ENCODE results near the gene HAUS5.

The HAUS5 gene

DNA sequence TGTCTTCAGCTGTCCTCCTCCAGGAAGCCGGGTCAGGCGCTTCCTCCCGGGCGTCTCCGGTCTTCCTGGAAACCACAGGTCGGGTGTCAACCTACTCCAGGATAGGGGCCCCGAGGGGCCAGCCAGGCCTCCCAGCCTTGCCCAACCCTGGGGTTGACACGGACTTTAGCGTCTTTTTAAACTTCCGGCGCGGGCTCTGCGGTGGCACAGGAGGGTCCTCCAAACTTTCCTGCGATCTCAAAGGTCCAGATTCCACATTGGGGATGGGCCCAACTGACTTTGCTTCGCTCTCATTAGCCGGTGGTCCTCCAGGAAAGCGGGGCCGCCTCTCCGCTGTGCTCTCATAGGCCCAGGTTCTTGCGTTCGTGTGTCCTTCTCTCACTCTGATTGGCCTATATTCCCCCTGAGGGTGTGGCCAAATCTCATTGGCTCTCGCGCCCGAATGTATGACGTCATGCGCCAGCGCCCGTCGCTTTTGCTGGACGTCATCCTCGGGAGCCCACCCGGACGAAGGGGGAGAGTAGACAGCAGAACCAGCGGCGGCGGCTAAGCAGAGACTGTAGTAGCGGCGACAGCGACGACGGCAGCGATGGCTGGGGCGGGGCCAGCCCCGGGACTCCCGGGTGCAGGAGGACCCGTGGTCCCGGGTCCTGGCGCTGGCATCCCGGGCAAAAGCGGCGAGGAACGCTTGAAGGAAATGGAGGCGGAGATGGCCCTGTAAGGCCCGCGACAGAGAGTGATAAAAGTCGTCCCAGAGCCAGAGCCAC, 16.2 kb downstream of the HAUS5 start, which contains the start of gene RBM42:
TSS of gene RBM42 (plus strand) at position 472 of the 767 bp plus-strand sequence. CDS start at position 590, 118 bp downstream.
- TF ChIP-seq, protein P1, sequence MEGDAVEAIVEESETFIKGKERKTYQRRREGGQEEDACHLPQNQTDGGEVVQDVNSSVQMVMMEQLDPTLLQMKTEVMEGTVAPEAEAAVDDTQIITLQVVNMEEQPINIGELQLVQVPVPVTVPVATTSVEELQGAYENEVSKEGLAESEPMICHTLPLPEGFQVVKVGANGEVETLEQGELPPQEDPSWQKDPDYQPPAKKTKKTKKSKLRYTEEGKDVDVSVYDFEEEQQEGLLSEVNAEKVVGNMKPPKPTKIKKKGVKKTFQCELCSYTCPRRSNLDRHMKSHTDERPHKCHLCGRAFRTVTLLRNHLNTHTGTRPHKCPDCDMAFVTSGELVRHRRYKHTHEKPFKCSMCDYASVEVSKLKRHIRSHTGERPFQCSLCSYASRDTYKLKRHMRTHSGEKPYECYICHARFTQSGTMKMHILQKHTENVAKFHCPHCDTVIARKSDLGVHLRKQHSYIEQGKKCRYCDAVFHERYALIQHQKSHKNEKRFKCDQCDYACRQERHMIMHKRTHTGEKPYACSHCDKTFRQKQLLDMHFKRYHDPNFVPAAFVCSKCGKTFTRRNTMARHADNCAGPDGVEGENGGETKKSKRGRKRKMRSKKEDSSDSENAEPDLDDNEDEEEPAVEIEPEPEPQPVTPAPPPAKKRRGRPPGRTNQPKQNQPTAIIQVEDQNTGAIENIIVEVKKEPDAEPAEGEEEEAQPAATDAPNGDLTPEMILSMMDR (conservative IDR thresholded peaks at IDR 0.05; ENCODE audit: control insufficient read depth, insufficient read depth, low read depth, low read length), result no peak

DNA sequence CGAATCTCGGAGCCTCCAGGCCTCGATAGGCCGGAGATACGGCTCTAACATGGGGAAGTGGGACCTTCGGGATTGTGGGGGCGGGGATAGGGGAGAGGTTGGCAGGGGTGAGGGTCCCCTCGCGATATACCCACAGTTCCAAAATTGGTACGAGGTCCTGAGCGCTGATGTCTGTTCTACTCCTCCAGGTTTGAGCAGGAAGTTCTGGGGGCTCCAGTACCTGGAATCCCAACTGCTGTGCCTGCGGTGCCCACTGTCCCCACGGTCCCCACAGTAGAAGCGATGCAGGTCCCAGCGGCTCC, 16.7 kb downstream of the HAUS5 start:
- no peak for DNase-seq (ENCODE audit: low read depth)
- TF ChIP-seq, protein P1 (conservative IDR thresholded peaks at IDR 0.05; ENCODE audit: control insufficient read depth, insufficient read depth, low read depth, low read length), result no peak
- H3K4me3 ChIP-seq (ENCODE audit: control insufficient read depth, low read depth, low read length), result peak overlapping the region; percentile 82

More for the DNA sequence above, 16.2 kb downstream of the HAUS5 start, which contains the start of gene RBM42:
- DNase-seq (ENCODE audit: low read depth), result peak; percentile 99
- peak within 1 kb of the TSS; percentile 82 for H3K4me3 ChIP-seq (ENCODE audit: control insufficient read depth, low read depth, low read length)

GRCh38 chr19:35633727-35634440, 21.3 kb downstream of the HAUS5 start:
- H3K4me3 ChIP-seq (ENCODE audit: control insufficient read depth, low read depth, low read length), result no peak overlapping the region
- DNase-seq (ENCODE audit: low read depth), result no peak
- TF ChIP-seq, protein P1 (conservative IDR thresholded peaks at IDR 0.05; ENCODE audit: control insufficient read depth, insufficient read depth, low read depth, low read length), result no peak

DNA sequence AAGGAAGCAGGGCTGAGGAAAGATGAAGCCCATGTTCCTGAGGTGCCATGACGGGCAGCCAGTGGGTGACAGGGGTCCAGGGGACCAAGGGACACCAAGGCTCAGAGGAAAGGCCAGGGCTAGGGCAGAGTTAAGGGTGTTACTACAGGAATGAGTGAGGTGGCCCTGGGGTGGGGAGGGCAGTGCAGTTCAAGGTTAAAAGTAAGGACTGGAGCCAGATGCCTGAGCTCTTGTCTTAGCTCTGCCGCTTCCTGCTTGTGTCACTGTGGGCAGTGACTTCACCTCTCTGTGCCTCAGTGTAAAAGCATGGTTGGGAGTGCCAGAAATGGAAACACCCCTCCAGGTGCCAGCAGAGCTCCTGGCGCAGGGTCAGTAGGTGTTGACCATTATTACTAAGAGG, 24.1 kb downstream of the HAUS5 start:
- no peak for DNase-seq (ENCODE audit: low read depth)
- TF ChIP-seq, protein P1 (conservative IDR thresholded peaks at IDR 0.05; ENCODE audit: control insufficient read depth, insufficient read depth, low read depth, low read length), result no peak
- H3K4me3 ChIP-seq (ENCODE audit: control insufficient read depth, low read depth, low read length), result no peak overlapping the region

DNA sequence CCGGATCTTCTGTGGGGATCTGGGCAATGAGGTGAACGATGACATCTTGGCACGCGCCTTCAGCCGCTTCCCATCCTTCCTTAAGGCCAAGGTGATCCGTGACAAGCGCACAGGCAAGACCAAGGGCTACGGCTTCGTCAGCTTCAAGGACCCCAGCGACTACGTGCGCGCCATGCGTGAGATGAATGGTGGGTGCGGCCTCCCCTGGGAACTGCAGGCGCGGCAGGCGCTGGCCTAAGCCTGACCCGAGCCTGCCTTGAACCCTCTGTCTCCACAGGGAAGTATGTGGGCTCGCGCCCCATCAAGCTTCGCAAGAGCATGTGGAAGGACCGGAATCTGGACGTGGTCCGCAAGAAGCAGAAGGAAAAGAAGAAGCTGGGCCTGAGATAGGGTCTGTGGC, 24.6 kb downstream of the HAUS5 start:
- no peak for DNase-seq (ENCODE audit: low read depth)
- no peak overlapping the region for H3K4me3 ChIP-seq (ENCODE audit: control insufficient read depth, low read depth, low read length)
- TF ChIP-seq, protein P1 (conservative IDR thresholded peaks at IDR 0.05; ENCODE audit: control insufficient read depth, insufficient read depth, low read depth, low read length), result no peak

- DNase-seq (ENCODE audit: low read depth), result no peak
- TF ChIP-seq, protein P1 (conservative IDR thresholded peaks at IDR 0.05; ENCODE audit: control insufficient read depth, insufficient read depth, low read depth, low read length), result no peak
- no peak overlapping the region for H3K4me3 ChIP-seq (ENCODE audit: control insufficient read depth, low read depth, low read length)
Measured at GRCh38 chr19:35639321-35639639, 26.7 kb downstream of the HAUS5 start.

All from fibroblast of mammary gland (primary cell).